NCI-H345 treated with DMSO at 0.1 percent for 48 hours (cell line): ENCODE results near the gene ERAP2.

Experiments used
- DNase-seq: peaks from one replicate; lab custom pipeline; 2025; ENCODE audit not compliant: unreplicated experiment; lab: John Stamatoyannopoulos, UW

The ERAP2 gene

DNA sequence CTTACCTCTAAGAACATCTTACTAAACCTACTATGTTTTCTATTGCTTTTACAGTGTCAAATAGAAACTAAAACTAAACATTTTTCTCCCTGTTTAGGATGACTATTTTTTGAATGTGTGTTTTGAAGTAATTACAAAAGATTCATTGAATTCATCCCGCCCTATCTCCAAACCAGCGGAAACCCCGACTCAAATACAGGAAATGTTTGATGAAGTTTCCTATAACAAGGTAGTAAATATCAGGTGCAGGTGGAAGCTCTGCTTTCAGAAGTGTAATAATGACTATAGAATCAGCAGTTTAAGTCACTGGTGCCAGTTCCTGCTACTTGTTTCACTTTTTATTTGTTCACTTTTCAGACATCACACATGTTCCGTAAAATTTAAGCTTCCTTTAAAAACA lies 20.0 kb downstream of the ERAP2 start:
- no peak for DNase-seq

DNA sequence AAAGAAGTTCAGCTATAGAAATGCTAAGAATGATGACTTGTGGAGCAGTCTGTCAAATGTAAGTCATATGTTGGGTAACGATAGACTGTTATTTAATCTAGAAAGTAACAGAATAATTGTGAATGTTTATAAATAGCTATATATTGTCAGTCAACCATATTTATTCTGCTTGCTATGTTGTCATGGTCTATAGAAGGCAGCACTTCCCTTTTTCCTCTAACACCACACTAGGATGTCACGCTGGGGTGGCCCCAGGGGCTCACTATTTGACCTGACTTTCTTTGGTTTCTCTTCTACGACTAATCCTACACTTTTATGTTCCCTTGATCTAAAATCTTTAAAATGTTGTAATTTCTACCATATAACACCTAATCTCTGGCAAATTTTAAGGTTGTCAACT lies 20.5 kb downstream of the ERAP2 start:
- no peak for DNase-seq

DNA sequence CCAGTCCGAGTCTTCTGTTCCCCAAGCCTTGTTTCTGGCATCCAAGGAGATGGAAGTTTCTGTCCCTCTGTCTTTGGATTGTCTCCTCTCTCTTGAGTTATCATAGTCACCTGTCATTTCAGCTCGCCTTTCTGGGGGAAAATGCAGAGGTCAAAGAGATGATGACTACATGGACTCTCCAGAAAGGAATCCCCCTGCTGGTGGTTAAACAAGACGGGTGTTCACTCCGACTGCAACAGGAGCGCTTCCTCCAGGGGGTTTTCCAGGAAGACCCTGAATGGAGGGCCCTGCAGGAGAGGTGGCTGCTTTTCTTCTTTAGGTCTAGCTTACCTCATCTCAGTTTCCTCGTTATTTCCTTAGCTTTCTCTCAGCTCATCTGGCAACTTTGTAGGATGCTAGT lies 25.1 kb downstream of the ERAP2 start:
- DNase-seq = no peak

DNA sequence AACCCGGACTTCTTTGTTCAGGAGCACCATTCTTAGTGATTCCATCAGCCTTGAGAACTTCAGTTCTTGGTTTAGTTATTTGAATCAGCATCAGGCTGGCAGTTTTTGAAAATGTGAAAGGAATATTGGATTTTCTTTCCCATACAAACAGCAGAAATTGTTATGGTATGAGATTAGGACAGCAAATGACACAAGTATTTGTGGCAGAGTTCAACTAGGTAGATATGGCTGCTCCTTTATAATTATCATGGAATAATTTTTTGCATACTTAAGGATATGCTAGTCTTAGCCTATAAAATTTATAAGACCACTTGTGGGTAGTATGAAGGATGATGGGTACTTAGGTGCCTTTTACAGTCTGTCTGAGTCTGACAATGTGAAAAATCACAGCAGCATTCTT lies 25.5 kb downstream of the ERAP2 start:
- DNase-seq = no peak

DNA sequence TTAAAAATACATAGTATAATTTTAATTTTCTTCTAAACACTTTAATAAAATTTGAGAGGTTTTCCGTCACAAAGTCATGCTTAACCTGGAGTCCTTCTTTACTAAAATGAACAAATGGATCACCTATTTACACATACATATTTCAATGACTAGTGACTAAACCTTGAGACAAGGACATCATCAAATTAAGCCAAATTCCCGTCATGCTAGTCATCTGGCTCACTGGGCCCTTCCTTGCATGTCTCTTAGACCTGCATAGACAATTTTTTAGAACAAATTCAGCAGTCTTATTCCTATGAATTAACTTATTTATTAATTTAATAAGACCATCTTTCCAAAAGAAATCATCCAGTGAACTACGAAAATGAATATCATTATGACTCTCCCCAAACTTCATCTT lies 26.6 kb downstream of the ERAP2 start:
- DNase-seq = no peak

DNA sequence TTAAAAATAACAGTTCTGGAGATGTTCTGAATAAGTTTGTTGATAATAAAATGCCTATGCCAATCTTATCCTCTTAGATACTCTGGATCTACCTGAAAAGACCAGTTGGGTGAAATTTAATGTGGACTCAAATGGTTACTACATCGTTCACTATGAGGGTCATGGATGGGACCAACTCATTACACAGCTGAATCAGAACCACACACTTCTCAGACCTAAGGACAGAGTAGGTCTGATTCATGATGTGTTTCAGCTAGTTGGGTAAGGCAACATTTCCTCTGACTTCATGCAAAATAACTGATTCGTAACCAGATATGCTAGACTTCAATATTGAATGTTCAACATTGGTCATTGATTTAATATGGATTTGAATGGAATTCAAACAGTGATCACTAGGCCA lies 27.0 kb downstream of the ERAP2 start:
- DNase-seq = no peak

DNA sequence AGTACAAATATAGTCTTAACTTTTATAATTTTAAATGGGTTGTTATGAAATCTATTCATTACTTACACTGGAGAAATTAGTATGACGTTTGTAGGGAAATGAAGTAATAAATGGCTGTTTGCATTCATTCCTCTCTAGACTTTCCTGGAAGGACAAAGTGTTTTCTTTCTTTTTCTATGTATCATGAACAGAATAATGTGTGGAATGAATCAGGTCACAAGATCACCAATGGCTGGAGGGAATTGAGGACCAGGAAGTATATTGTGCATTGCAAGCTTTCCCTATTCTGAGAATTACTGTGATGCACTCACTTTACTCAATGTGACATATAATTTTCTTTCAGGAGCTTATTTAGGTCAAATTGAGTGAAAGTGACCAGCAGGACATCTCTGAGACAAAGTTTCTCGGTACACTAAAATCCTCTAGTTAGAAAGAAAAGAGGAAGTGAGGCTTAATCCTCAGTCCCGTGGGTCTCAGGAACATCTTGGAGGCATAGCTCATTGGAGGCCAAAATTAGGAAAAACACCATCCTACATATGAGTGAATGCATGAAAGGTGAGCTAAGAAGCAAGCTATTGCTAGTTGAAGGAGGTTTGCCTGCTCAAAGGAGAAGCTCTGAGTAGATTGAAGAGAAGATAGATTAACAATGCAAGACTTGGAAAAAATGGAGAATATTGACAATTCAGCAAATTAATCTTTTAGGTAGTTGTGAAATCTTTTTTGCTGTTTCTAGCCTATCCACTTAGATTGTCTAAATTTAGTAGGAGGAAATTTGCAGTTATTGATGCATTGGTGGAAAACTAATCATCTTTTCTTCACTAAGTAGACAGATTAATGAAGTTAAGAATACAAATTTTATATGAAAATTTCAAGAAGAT lies 28.0 kb downstream of the ERAP2 start:
- DNase-seq = no peak

DNA sequence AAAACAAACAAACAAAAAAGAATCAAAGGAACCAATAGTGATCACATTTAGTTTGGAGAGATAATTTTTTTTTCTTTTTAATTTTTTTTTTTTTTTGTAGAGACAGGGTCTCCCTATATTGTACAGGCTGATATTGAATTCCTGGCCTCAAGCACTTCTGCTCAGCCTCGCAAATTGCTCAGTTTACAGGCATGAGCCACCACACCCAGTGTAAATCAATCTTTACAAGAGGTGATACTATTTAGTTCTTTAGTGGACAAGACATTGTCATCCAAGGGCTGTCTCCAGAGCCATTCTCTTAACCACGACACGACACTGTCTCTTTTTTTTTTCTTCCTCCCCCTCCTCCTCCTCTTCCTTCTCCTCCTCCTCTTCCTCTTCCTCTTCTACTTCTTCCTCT lies 29.6 kb downstream of the ERAP2 start:
- DNase-seq = no peak

DNA sequence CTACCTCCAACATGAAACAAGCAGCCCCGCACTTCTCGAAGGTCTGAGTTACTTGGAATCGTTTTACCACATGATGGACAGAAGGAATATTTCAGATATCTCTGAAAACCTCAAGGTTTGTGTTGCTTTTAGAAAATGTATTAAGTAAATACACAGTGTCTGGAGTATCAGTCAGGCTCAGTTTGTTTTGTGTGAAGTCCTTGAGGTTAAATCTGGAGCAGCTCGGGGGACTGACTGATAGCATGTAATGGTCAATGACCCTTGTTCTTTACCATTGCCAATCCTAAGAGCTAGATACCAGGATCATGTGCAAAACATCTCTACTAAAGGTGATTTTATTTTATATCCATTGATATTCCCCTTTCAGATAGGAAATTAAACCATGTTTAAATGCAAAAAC lies 32.7 kb downstream of the ERAP2 start:
- DNase-seq = no peak

DNA sequence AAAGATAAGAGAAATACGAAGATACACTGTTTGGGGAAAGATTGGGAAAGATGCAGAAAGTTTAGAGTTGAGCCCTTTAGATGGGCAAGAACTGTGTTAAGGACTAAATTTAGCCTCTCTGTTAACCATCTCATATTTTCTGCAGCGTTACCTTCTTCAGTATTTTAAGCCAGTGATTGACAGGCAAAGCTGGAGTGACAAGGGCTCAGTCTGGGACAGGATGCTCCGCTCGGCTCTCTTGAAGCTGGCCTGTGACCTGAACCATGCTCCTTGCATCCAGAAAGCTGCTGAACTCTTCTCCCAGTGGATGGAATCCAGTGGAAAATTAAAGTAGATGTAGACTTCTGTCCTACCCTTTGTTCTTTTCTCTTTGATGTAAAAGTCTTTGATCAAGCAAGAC lies 33.1 kb downstream of the ERAP2 start:
- DNase-seq = no peak

DNA sequence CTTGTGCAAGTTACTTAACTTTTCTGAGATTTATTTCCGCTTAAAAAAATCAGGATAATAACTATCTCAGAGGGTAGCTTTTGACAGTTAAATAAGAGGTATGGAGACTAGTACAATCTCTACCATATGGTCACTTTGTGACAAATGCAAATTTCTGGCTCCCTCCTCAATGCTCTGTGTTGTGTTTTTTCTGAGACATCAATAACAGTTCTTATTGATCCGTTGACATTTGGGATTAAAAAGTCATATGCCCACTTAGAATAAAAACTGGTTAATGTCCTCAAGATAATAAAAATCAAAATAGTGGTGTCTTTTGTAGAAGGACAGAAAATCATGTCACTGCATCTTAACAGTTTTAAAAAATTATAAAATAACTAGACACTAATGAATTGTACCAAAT lies 34.8 kb downstream of the ERAP2 start:
- no peak for DNase-seq

DNA sequence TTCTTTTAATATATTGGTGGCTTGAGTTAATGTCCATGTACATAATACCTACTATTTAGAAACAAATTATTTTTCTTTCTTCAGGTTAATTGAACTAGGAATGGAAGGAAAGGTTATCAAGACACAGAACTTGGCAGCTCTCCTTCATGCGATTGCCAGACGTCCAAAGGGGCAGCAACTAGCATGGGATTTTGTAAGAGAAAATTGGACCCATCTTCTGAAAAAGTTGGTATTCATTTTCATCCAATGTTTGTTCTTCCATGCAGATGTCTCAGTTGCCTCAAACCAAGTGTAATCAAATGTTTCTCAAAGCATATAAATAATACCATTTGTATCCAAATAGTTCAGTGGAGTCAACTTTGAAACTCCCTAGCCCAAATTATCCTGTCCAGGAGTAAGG lies 36.9 kb downstream of the ERAP2 start:
- DNase-seq = no peak

DNA sequence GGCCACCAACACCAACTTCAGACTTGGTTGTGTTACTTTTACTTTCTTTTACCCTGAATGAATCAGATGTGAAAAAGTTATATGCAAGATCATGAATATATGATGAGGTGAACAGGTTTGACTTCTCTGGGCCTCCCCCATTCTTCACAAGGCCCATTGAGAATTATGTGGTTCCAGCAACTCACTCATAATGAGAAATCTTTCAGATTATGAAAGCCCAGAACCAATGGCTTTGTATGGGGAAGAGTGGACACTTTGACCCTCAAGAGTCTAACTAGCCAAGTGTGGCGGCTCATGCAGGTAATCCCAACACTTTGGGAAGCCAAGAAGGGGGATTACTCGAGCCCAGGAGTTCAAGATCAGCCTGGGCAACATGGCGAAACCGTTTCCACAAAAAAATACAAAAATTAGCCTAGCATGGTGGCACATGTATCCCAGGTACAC lies 43.5 kb downstream of the ERAP2 start:
- no peak for DNase-seq

DNA sequence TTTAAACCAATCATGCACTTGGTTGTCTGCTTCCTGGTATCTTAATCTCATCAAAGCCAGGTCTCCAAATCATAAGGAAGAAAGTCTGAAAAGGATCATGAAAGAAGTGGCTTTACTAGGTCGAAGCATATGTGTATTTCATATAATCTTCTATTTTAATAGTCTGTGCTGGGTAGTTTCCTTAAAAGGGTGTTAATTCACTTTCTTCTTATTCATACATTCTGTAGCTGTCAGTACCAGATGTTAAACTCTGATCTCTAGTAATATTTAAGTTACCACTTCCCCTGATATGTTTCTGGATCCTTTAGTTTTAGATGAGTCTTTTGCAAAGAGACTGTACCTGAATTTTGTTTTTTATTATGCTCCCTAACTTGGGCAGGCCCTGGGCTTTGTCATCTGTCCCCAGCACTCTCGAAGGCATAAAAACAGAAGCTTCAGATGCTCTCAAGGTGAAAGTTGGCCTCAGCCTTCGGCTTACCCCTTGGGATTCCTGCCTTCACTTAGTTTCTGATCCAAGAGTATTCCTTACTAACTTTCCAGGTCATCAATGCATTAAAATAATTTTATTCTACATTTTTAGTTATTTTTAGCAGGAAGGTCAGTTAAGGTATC lies 44.5 kb downstream of the ERAP2 start:
- DNase-seq = no peak

DNA sequence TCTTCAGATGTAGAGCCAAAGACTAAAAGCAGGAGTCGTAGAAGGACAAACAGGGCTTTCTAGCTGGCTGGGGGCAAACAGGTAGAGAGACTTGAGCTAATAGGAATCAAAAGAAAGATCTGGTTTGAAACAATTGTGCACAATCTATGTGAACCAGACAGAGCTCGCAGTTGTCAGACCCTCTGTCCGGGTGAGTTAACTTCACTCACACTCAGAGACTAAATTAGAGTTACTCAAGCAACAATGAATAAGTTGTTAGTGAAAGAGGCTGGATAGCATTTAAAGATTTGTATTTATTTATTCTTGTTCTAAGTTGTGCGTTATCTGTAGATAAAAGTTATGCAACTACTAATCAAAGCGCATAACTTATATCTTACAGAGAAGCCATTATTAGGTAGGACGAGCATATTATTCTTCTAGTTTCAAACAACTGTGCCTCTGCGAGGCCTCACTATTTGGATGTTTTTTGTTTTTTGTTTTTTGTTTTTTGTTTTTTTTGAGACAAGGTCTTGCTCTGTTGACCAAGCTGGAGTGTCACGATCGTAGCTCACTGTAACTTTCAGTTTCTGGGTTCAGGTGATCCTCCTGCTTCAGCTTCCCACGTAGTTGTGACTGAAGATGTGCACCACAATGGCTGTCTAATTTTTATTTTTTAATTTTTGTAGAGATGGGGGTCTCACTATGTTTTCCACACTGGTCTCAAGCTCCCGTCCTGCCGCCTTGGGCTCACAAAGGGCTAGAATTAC lies 46.4 kb downstream of the ERAP2 start:
- no peak for DNase-seq

DNA sequence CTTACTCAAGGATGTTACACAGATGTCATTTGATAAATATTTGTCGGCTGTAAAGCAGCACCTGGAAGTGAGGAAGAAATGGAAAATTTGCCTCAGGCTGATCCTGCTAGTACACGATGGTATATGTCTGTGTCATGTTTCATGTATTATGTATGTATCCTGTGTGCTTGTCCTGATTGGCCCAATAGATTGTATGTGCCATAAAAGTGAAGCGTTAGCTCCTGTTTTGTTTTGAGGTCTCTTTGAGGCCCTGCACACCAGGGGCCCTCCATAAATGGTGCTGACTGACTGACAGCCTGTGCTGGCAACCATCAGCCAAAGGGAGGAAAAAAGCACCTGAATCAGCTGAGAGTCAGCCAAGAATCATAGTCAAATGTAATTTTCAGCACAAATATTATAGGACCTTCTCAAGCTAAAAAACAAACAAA lies 47.7 kb downstream of the ERAP2 start:
- DNase-seq = no peak

DNA sequence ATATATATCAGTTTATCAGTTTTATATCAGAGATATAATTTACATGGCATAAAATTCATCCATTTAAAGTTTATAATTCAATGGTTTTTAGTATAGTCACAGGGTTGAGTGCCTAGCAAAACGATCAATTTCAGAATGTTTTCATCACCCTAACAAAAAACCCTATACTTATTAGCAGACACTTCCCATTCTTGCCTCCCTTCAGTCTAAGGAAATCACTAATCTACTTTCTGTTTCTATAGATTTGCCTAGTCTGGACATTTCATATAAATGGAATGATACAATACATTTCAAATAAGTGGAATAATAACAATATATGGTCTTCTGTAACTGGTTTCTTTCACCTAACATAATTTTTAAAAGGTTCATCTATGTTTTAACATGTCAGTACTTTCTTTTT lies 50.0 kb downstream of the ERAP2 start:
- no peak for DNase-seq

DNA sequence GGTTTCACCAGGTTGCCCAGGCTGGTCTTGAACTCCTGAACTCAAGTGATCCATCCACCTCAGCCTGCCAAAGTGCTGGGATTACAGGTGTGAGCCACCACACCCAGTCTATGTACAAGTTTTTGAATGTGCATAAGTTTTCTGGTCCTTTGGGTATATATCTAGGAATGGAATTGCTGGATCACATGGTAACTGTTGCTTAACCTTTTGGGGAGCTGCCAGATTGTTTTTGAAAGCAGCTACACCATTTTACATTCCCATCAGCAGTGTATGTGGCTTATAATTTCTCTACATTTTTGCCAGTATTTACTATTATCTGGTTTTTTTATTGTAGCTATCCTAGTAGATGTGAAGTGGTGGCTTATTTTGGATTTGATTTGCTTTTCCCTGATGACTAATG lies 50.7 kb downstream of the ERAP2 start:
- no peak for DNase-seq

DNA sequence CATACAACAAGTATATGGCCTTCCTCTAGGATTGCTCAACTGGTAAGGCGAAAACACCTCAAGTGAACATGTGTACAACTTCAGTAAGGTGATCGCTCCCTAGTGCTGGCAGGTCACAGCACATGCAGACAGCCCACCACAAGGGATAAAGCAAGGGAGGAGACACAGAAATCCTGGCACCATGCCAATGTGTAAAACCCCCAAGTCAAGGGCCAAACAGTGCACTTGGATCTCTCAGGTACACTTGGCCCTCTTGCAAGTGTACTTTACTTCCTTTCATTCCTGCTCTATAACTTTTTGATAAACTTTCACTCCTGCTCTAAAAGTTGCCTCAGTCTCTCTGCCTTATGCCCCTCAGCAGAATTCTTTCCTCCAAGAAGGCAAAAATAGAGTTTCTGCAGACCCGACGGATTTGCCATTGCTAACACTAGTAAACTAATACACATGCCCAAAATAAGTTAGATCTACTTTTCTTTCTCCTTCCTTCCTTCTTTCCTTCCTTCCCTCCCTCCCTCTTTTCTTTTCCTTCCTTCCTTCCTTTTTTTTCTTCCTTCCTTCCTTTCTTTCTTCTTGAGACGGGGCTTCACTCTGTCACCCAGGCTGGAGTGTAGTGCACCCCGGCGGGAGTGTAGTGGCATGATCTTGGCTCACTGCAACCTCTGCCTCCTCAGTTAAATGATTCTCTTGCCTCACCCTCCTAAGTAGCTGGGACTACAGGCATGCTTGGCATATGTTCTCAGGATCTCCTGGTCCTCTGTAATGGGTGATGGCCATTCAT lies 52.8 kb downstream of the ERAP2 start:
- DNase-seq = no peak

DNA sequence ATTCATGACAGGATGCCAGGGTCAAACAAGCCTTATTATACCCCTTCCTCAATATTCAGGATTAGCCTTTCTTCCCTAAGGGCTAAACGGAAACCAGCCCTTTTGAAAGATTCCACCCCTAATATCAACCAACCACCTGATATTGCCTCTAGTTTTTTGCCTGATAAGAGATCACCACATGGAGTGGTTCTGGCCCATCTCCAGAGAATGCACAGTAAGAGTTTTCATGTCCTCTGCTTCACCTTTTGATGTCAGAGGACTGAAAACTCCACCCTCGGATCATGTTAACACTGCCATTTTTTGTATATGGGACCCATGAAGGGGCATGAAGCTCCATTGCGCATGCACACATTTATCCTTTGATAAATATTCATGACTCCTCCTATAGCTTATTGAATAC lies 53.8 kb downstream of the ERAP2 start:
- DNase-seq = no peak

DNA sequence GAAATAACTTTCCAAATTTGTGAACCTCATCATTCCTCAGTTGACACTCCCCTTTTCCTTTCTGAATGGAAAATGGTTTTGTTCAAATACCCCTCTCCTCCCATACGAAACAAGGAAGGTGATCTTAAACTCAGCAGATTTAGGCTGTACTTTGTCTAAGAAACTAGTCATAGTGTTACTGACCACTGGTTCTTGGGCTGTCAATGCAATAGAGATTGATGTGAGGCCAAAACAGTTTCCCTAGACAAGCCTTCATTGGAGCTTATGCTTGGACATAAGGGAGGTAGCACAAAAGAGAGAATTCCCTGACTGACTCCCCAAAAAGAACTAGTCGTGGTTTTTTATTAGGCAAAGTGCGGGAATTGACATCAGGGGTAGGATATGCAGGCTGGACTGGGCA lies 54.3 kb downstream of the ERAP2 start:
- DNase-seq = no peak
